ENCODE results near the gene ARAP3. TPM values are rescaled to one million over a fixed set of nuclear protein-coding genes. Genes with fewer than 3 reads are reported as not detected.
A peak's percentile ranks its signal among the peaks of the same experiment; 100 is the strongest.

ARAP3 gene
- total RNA-seq, 1 experiment from 2014 or later = 15.1 TPM

DNA sequence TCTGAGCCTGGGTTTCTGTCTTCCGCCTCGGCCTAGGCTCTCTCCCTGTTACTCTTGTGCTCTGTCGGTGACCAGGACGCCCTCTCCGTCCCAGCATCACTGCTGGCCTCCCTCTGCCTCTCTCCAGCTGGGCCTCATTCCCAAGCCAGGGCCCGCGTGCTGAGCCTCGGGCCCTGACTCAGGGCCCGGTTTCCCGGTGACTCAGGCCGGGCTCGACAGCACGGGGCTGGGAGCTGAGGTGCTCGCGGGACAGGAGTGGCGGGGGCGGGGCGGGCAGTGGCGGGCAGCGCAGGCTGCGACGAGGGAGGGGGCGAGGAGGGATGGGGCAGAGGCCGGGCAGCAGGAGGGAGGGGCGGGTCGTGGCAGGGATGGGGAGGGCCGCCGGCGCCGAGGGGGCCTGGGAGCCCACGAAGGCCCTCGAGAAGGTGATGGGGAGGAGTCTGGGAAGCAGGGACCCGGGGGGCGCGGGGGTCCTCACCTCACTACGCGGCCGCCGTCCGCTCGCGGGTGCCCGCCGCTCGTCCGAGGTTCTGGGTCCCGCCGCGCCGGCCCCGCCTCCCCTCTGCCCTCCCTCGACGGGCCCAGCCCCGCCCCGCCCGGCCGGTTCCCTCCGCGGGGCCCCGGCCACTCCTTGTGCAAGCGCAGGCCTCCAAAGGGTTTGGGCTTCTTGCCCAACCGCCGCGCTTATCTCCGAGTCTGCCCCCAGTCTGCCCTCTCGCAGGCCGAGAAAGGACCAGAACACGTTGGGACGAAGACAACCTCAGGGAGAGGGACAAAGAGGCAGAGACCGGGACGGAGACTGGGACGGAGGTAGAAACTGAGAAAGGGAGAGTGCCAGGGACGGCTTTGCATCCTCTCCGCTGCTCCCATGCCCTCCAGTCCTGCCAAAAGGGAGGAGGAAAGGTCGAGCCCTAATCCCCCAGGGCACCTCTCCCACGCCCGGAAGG, at the start of gene ARAP3 (continued):
- TF ChIP-seq ELF1 (IDR thresholded peaks at IDR 0.05; ENCODE audit: borderline replicate concordance, low read depth) (no peak), RAD21 (IDR thresholded peaks at IDR 0.05; ENCODE audit: low read depth) (no peak), YY1 (IDR thresholded peaks at IDR 0.05; ENCODE audit: extremely low read depth, insufficient replicate concordance, low read depth, low read length) (peak; percentile 56), ZFX (IDR thresholded peaks at IDR 0.05) (peak; percentile 78), SIN3A (IDR thresholded peaks at IDR 0.05; ENCODE audit: low read depth) (no peak), SRF (IDR thresholded peaks at IDR 0.05; ENCODE audit: low read depth) (no peak)
- TF ChIP-seq, protein P1, sequence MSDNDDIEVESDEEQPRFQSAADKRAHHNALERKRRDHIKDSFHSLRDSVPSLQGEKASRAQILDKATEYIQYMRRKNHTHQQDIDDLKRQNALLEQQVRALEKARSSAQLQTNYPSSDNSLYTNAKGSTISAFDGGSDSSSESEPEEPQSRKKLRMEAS (IDR thresholded peaks at IDR 0.05) = peak; percentile 89

DNA sequence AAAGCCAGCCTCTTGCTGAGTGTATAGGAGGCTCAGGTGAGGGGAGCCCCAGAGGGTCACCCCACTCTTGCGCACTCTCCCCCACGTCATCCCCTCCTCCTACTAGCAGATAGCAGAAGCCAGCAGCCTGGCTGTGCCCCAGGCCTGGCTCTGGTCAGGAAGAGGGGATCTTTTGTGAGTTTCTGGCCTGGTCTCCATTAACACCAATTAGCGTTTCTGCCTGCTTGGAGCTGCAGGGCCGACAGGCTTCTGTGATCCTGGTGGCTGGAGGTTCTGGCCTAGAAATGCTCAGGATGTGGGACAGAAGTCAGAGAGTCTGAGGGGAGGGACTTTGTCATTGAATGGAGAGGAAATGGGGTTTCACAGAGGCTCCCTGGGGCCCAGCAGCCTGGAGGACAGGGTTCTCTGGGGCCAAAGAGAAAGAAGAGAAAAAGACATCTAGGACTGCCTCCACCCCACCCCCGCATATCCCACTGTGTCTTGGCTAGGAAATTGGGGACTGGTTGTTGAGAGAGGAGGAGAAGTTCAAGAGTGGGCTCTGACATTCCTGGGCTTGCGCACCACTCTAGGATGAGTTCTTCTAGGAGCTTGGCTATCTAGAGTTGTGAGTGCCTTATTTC, 47.5 kb upstream of the ARAP3 start:
- CTCF ChIA-PET = no interaction called here
- ATAC-seq = no peak
- POLR2A ChIA-PET = no interaction called here
- Histone ChIP-seq H3K36me3 (ENCODE audit: control insufficient read depth in 1 of 2, insufficient read depth in 2 of 2, low read length in 2 of 2) (no peaks in the 10 kb centered on the region), H3K9me3 (ENCODE audit: control insufficient read depth in 1 of 2, insufficient read depth in 1 of 2, low read depth in 1 of 2, low read length in 2 of 2) (no peaks in the 10 kb centered on the region), H3K9ac (ENCODE audit: low read length) (no peak overlapping the region), H3K27me3 (ENCODE audit: insufficient read depth, low read length) (peaks cover 9% of the 10 kb centered on the region; the same call in 1 of the 2 replicates), H3K79me2 (ENCODE audit: insufficient read depth, low read length) (no peaks in the 10 kb centered on the region), H3K9me2 (ENCODE audit: insufficient read depth) (no peaks in the 10 kb centered on the region), H3K4me3 (replicated peaks in 1 of 2; ENCODE audit: low read depth in 1 of 2, low read length in 2 of 2) (no peak overlapping the region), H3K27ac (ENCODE audit: low read depth, low read length) (no peak overlapping the region), H3K4me2 (ENCODE audit: low read length) (no peak overlapping the region), H3K4me1 (ENCODE audit: control insufficient read depth in 1 of 2, insufficient read depth in 2 of 2, low read length in 2 of 2) (no peaks in the 10 kb centered on the region), H2AFZ (ENCODE audit: low read depth, low read length, poor library complexity, severe bottlenecking) (no peak overlapping the region), H4K20me1 (ENCODE audit: insufficient read depth) (no peaks in the 10 kb centered on the region)
- no peak for DNase-seq (ENCODE audit: low read depth, low spot score)
- intact Hi-C loops (cut with micrococcal nuclease) = no loop called here
- RAD21 ChIA-PET (ENCODE audit: low non-redundant PET in 1 of 2, low total read pairs in 2 of 2, uncharacterized antibody in 2 of 2, unreplicated experiment in 2 of 2) = no interaction called here
- BruUV-seq (replicated peaks) = no TSS peak
- TF ChIP-seq ZFX (IDR thresholded peaks at IDR 0.05) (no peak), JUND (IDR thresholded peaks at IDR 0.05) (no peak), ELF1 (IDR thresholded peaks at IDR 0.05; ENCODE audit: borderline replicate concordance, low read depth) (no peak), CEBPB (IDR thresholded peaks at IDR 0.05; ENCODE audit: low read depth) (no peak), POLR2AphosphoS5 (IDR thresholded peaks at IDR 0.05; ENCODE audit: low read depth, low read length) (no peak), YY1 (IDR thresholded peaks at IDR 0.05; ENCODE audit: extremely low read depth, insufficient replicate concordance, low read depth, low read length) (no peak), SP1 (IDR thresholded peaks at IDR 0.05; ENCODE audit: low read depth) (no peak), FOSL1 (IDR thresholded peaks at IDR 0.05; ENCODE audit: low read depth) (no peak), CBX3 (IDR thresholded peaks at IDR 0.05; ENCODE audit: low read depth) (no peak), ZNF274 (IDR thresholded peaks at IDR 0.05; ENCODE audit: low read depth, low read length) (no peak), SRF (IDR thresholded peaks at IDR 0.05; ENCODE audit: low read depth) (no peak), EGR1 (IDR thresholded peaks at IDR 0.05; ENCODE audit: low read depth) (no peak)
- TF ChIP-seq, protein P2, sequence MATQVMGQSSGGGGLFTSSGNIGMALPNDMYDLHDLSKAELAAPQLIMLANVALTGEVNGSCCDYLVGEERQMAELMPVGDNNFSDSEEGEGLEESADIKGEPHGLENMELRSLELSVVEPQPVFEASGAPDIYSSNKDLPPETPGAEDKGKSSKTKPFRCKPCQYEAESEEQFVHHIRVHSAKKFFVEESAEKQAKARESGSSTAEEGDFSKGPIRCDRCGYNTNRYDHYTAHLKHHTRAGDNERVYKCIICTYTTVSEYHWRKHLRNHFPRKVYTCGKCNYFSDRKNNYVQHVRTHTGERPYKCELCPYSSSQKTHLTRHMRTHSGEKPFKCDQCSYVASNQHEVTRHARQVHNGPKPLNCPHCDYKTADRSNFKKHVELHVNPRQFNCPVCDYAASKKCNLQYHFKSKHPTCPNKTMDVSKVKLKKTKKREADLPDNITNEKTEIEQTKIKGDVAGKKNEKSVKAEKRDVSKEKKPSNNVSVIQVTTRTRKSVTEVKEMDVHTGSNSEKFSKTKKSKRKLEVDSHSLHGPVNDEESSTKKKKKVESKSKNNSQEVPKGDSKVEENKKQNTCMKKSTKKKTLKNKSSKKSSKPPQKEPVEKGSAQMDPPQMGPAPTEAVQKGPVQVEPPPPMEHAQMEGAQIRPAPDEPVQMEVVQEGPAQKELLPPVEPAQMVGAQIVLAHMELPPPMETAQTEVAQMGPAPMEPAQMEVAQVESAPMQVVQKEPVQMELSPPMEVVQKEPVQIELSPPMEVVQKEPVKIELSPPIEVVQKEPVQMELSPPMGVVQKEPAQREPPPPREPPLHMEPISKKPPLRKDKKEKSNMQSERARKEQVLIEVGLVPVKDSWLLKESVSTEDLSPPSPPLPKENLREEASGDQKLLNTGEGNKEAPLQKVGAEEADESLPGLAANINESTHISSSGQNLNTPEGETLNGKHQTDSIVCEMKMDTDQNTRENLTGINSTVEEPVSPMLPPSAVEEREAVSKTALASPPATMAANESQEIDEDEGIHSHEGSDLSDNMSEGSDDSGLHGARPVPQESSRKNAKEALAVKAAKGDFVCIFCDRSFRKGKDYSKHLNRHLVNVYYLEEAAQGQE (IDR thresholded peaks at IDR 0.05; ENCODE audit: low read depth) = no peak
- TF ChIP-seq, protein P3, sequence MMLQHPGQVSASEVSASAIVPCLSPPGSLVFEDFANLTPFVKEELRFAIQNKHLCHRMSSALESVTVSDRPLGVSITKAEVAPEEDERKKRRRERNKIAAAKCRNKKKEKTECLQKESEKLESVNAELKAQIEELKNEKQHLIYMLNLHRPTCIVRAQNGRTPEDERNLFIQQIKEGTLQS (IDR thresholded peaks at IDR 0.05) = no peak
- TF ChIP-seq, protein P1 (IDR thresholded peaks at IDR 0.05) = no peak
- TF ChIP-seq, protein P4, sequence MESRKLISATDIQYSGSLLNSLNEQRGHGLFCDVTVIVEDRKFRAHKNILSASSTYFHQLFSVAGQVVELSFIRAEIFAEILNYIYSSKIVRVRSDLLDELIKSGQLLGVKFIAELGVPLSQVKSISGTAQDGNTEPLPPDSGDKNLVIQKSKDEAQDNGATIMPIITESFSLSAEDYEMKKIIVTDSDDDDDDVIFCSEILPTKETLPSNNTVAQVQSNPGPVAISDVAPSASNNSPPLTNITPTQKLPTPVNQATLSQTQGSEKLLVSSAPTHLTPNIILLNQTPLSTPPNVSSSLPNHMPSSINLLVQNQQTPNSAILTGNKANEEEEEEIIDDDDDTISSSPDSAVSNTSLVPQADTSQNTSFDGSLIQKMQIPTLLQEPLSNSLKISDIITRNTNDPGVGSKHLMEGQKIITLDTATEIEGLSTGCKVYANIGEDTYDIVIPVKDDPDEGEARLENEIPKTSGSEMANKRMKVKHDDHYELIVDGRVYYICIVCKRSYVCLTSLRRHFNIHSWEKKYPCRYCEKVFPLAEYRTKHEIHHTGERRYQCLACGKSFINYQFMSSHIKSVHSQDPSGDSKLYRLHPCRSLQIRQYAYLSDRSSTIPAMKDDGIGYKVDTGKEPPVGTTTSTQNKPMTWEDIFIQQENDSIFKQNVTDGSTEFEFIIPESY (IDR thresholded peaks at IDR 0.05; ENCODE audit: extremely low read depth, insufficient replicate concordance, low read length) = no peak
